ENCODE results near the gene DGKQ. TPM values are rescaled to one million over a fixed set of nuclear protein-coding genes. Genes with fewer than 3 reads are reported as not detected.
A peak's percentile ranks its signal among the peaks of the same experiment; 100 is the strongest.

The DGKQ gene
- total and polyA plus RNA-seq, 9 of the 15 experiments (the other 6 are each of a cell fraction or from before 2014, with no cell fraction given) = 0.17 to 22.0 (median 5.6) TPM

- TF ChIP-seq ESRRA (IDR thresholded peaks at IDR 0.05; ENCODE audit: borderline replicate concordance, low read depth) (peak; percentile 29; the same call in 1 of the 2 replicates), GATA2 (CRISPR knock-in tag; IDR thresholded peaks at IDR 0.05) (no peak), BACH1 (tag; IDR thresholded peaks at IDR 0.05) (no peak), ZNF239 (CRISPR knock-in tag; IDR thresholded peaks at IDR 0.05) (no peak), ZNF280B (CRISPR knock-in tag; IDR thresholded peaks at IDR 0.05) (no peak), JUNB (CRISPR knock-in tag; conservative IDR thresholded peaks at IDR 0.05) (no peak), ZNF79 (CRISPR knock-in tag; IDR thresholded peaks at IDR 0.05; ENCODE audit: low read depth) (no peak), KAT2B (IDR thresholded peaks at IDR 0.05; ENCODE audit: low read depth, low read length) (no peak), CHD7 (IDR thresholded peaks at IDR 0.05; ENCODE audit: low read depth, low read length) (no peak), CEBPB (tag; IDR thresholded peaks at IDR 0.05) (no peak), ZNF507 (tag; conservative IDR thresholded peaks at IDR 0.05) (no peak)
- TF ChIP-seq, protein P1, sequence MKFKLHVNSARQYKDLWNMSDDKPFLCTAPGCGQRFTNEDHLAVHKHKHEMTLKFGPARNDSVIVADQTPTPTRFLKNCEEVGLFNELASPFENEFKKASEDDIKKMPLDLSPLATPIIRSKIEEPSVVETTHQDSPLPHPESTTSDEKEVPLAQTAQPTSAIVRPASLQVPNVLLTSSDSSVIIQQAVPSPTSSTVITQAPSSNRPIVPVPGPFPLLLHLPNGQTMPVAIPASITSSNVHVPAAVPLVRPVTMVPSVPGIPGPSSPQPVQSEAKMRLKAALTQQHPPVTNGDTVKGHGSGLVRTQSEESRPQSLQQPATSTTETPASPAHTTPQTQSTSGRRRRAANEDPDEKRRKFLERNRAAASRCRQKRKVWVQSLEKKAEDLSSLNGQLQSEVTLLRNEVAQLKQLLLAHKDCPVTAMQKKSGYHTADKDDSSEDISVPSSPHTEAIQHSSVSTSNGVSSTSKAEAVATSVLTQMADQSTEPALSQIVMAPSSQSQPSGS (CRISPR knock-in tag; IDR thresholded peaks at IDR 0.05) = no peak
These were observed 13.7 kb upstream of the DGKQ start, which contains the start of gene IDUA (continued) for GRCh38 chr4:986879-987623.
